Adrenal gland (tissue), 5 donors: Measurements from ENCODE around the gene MYL6B.

ENCODE experiments used
- POLR2A ChIP-seq, 2 donors: fragments of 450-650 bp; IDR thresholded peaks; one replicate each; pipeline ENCODE4 v1.6.1; 2017; ENCODE audit warnings: antibody characterized with exemption in 2 of 2, mild to moderate bottlenecking in 2 of 2, moderate library complexity in 1 of 2
- TF ChIP-seq, protein P1 (sequence below), 6 experiments: fragments of 450-650 bp in 4 of 6; fragments of 200-600 bp in 2 of 6; sonication (generic) in 1 of 6; IDR thresholded peaks; 1 replicate in 5 of 6; 2 replicates in 1 of 6; pipeline versions ENCODE4 v1.5.1 to v1.8.0; 2016 to 2021; ENCODE audit warnings: antibody characterized with exemption in 6 of 6, mild to moderate bottlenecking in 2 of 6, moderate library complexity in 1 of 6
- donor health status: DM: no; HTN: no; CAD: no.

DNA sequence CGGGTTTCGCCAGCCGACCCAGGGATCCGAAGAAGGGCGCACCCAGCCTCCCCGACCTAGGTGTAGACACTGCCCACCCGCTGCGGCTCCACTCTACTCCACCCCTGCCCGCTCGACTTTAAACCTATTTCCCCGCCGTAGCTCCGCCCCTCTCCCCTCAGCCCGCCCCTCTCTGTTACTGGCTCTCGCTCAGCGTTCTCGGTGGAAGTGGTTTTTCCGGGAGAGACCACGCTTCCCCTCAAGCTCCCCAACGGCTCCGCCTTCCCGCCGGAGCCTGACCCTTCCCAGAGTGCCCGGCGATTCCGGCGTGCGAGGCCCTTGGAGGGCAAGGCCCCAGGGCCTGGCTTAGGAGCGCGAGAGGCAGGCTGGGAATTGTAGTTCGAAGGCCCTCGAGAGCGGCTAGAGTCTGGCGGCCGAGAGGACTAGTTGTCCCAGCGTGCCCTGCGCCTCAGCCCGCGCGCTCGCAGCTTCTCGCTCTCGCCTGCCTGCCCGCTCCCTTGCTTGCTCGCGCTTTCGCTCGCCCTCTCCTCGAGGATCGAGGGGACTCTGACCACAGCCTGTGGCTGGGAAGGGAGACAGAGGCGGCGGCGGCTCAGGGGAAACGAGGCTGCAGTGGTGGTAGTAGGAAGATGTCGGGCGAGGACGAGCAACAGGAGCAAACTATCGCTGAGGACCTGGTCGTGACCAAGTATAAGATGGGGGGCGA lies 48.1 kb upstream of the MYL6B start, which contains the start of gene PA2G4:
- TF ChIP-seq, protein P1, sequence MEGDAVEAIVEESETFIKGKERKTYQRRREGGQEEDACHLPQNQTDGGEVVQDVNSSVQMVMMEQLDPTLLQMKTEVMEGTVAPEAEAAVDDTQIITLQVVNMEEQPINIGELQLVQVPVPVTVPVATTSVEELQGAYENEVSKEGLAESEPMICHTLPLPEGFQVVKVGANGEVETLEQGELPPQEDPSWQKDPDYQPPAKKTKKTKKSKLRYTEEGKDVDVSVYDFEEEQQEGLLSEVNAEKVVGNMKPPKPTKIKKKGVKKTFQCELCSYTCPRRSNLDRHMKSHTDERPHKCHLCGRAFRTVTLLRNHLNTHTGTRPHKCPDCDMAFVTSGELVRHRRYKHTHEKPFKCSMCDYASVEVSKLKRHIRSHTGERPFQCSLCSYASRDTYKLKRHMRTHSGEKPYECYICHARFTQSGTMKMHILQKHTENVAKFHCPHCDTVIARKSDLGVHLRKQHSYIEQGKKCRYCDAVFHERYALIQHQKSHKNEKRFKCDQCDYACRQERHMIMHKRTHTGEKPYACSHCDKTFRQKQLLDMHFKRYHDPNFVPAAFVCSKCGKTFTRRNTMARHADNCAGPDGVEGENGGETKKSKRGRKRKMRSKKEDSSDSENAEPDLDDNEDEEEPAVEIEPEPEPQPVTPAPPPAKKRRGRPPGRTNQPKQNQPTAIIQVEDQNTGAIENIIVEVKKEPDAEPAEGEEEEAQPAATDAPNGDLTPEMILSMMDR (IDR thresholded peaks at IDR 0.05): no peak
- peak; percentile 81 to 87 for TF ChIP-seq POLR2A (IDR thresholded peaks at IDR 0.05)
